ENCODE results near the gene CCL3. TPM values are rescaled to one million over a fixed set of nuclear protein-coding genes. Genes with fewer than 3 reads are reported as not detected.

Gene CCL3
- total RNA-seq, 1 experiment from 2014 or later: 0.98 TPM

DNA sequence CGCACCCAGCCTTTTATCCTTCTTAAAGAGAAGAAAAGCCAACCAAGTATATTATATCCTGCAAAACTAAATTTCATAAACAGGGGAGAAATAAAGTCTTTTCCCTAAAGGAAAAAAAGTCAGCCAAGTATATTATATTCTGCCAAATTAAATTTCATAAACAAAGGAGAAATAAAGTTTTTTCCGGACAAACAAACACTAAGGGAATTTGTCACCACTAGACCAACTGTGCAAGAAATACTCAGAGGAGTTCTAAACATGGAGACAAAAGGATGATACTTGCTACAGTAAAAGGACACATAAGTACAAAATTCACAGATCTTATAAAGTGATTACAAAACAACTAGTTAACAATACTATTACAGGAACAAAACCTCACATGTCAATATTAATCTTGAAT, 40.3 kb downstream of the CCL3 start:
- H3K4me2 ChIP-seq (ENCODE audit: low read length): no peak overlapping the region
- no peaks in the 10 kb centered on the region for H4K20me1 ChIP-seq (ENCODE audit: insufficient read depth)
- no peaks in the 10 kb centered on the region for H3K9me2 ChIP-seq (ENCODE audit: insufficient read depth)
- no peak overlapping the region for H2AFZ ChIP-seq (ENCODE audit: low read depth, low read length, poor library complexity, severe bottlenecking)
- H3K9me3 ChIP-seq (ENCODE audit: control insufficient read depth in 1 of 2, insufficient read depth in 1 of 2, low read depth in 1 of 2, low read length in 2 of 2): no peaks in the 10 kb centered on the region
- DNase-seq (ENCODE audit: low read depth, low spot score) (no peak), ATAC-seq (no peak)
- H3K27ac ChIP-seq (ENCODE audit: low read depth, low read length): no peak overlapping the region
- ChIA-PET POLR2A (no interaction called here), RAD21 (ENCODE audit: low non-redundant PET in 1 of 2, low total read pairs in 2 of 2, uncharacterized antibody in 2 of 2, unreplicated experiment in 2 of 2) (no interaction called here), CTCF (no interaction called here)
- H3K36me3 ChIP-seq (ENCODE audit: control insufficient read depth in 1 of 2, insufficient read depth in 2 of 2, low read length in 2 of 2): no peaks in the 10 kb centered on the region
- intact Hi-C loops (cut with micrococcal nuclease): no loop called here
- H3K27me3 ChIP-seq (ENCODE audit: insufficient read depth, low read length): no peaks in the 10 kb centered on the region
- H3K9ac ChIP-seq (ENCODE audit: low read length): no peak overlapping the region
- no peaks in the 10 kb centered on the region for H3K79me2 ChIP-seq (ENCODE audit: insufficient read depth, low read length)
- no peak overlapping the region for H3K4me3 ChIP-seq (replicated peaks in 1 of 2; ENCODE audit: low read depth in 1 of 2, low read length in 2 of 2)
- TF ChIP-seq TCF7L2 (IDR thresholded peaks at IDR 0.05; ENCODE audit: borderline replicate concordance, extremely low read depth, insufficient read depth, insufficient read length): no peak
- no peak for TF ChIP-seq JUND (IDR thresholded peaks at IDR 0.05)
- TF ChIP-seq, protein P1, sequence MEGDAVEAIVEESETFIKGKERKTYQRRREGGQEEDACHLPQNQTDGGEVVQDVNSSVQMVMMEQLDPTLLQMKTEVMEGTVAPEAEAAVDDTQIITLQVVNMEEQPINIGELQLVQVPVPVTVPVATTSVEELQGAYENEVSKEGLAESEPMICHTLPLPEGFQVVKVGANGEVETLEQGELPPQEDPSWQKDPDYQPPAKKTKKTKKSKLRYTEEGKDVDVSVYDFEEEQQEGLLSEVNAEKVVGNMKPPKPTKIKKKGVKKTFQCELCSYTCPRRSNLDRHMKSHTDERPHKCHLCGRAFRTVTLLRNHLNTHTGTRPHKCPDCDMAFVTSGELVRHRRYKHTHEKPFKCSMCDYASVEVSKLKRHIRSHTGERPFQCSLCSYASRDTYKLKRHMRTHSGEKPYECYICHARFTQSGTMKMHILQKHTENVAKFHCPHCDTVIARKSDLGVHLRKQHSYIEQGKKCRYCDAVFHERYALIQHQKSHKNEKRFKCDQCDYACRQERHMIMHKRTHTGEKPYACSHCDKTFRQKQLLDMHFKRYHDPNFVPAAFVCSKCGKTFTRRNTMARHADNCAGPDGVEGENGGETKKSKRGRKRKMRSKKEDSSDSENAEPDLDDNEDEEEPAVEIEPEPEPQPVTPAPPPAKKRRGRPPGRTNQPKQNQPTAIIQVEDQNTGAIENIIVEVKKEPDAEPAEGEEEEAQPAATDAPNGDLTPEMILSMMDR (IDR thresholded peaks at IDR 0.05 in 2 of 3, conservative IDR thresholded peaks at IDR 0.05 in 1 of 3; ENCODE audit: borderline replicate concordance in 1 of 3, insufficient read depth in 1 of 3, low read depth in 2 of 3, low read length in 2 of 3): no peak
- TF ChIP-seq POLR2A (IDR thresholded peaks at IDR 0.05; ENCODE audit: borderline replicate concordance, extremely low read depth, insufficient read depth, insufficient read length): no peak
- no peak for TF ChIP-seq CEBPB (IDR thresholded peaks at IDR 0.05; ENCODE audit: low read depth)
- TF ChIP-seq YY1 (IDR thresholded peaks at IDR 0.05; ENCODE audit: extremely low read depth, insufficient replicate concordance, low read depth, low read length): no peak
- TF ChIP-seq CBX3 (IDR thresholded peaks at IDR 0.05; ENCODE audit: low read depth): no peak
- TF ChIP-seq, protein P2, sequence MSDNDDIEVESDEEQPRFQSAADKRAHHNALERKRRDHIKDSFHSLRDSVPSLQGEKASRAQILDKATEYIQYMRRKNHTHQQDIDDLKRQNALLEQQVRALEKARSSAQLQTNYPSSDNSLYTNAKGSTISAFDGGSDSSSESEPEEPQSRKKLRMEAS (IDR thresholded peaks at IDR 0.05): no peak
- no peak for TF ChIP-seq ELF1 (IDR thresholded peaks at IDR 0.05; ENCODE audit: borderline replicate concordance, low read depth)
- no TSS peak for BruUV-seq (replicated peaks)
- H3K4me1 ChIP-seq (ENCODE audit: control insufficient read depth in 1 of 2, insufficient read depth in 2 of 2, low read length in 2 of 2): no peaks in the 10 kb centered on the region

DNA sequence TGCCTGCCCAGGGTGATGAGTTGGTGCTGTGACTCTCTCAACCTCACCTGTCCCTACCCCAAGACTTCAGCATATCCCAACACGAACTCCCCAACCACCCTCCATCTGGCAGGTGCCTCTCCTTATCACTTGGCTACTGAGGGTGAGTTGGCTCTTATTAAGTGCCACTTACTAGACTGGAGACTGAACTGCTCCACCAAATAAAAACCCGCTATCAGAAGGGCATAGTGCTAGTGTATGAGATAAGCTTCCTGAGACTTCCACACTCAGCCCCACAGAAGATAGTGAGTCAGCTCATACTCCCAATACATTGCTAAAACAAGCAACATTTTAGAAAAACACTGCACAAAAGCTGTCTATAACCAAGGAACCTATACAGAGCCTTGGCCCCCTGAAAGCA, 41.9 kb downstream of the CCL3 start:
- BruUV-seq (replicated peaks): no TSS peak
- no peak overlapping the region for H3K9ac ChIP-seq (ENCODE audit: low read length)
- H2AFZ ChIP-seq (ENCODE audit: low read depth, low read length, poor library complexity, severe bottlenecking): no peak overlapping the region
- no peak overlapping the region for H3K4me2 ChIP-seq (ENCODE audit: low read length)
- DNase-seq (ENCODE audit: low read depth, low spot score) (no peak), ATAC-seq (no peak)
- no peak overlapping the region for H3K27ac ChIP-seq (ENCODE audit: low read depth, low read length)
- no peak for TF ChIP-seq EZH2phosphoT487 (IDR thresholded peaks at IDR 0.05; ENCODE audit: borderline replicate concordance)
- no peak for TF ChIP-seq YY1 (IDR thresholded peaks at IDR 0.05; ENCODE audit: extremely low read depth, insufficient replicate concordance, low read depth, low read length)
- TF ChIP-seq EGR1 (IDR thresholded peaks at IDR 0.05; ENCODE audit: low read depth): no peak
- no peaks in the 10 kb centered on the region for H3K9me3 ChIP-seq (ENCODE audit: control insufficient read depth in 1 of 2, insufficient read depth in 1 of 2, low read depth in 1 of 2, low read length in 2 of 2)
- ChIA-PET POLR2A (no interaction called here), CTCF (no interaction called here), RAD21 (ENCODE audit: low non-redundant PET in 1 of 2, low total read pairs in 2 of 2, uncharacterized antibody in 2 of 2, unreplicated experiment in 2 of 2) (no interaction called here)
- no peaks in the 10 kb centered on the region for H3K79me2 ChIP-seq (ENCODE audit: insufficient read depth, low read length)
- no peaks in the 10 kb centered on the region for H4K20me1 ChIP-seq (ENCODE audit: insufficient read depth)
- H3K4me3 ChIP-seq (replicated peaks in 1 of 2; ENCODE audit: low read depth in 1 of 2, low read length in 2 of 2): no peak overlapping the region
- intact Hi-C loops (cut with micrococcal nuclease): no loop called here
- H3K27me3 ChIP-seq (ENCODE audit: insufficient read depth, low read length): no peaks in the 10 kb centered on the region; the same call in 1 of the 2 replicates
- no peaks in the 10 kb centered on the region for H3K4me1 ChIP-seq (ENCODE audit: control insufficient read depth in 1 of 2, insufficient read depth in 2 of 2, low read length in 2 of 2)
- H3K36me3 ChIP-seq (ENCODE audit: control insufficient read depth in 1 of 2, insufficient read depth in 2 of 2, low read length in 2 of 2): no peaks in the 10 kb centered on the region
- H3K9me2 ChIP-seq (ENCODE audit: insufficient read depth): no peaks in the 10 kb centered on the region
